Suppressor macrophage (primary cell): Measurements from ENCODE around the gene GALNT12.

Experiments
- DNase-seq, 4 experiments: peaks; one replicate each; pipeline ENCODE4 v3.0.0-alpha.2; 2020 to 2022

Gene GALNT12

DNA sequence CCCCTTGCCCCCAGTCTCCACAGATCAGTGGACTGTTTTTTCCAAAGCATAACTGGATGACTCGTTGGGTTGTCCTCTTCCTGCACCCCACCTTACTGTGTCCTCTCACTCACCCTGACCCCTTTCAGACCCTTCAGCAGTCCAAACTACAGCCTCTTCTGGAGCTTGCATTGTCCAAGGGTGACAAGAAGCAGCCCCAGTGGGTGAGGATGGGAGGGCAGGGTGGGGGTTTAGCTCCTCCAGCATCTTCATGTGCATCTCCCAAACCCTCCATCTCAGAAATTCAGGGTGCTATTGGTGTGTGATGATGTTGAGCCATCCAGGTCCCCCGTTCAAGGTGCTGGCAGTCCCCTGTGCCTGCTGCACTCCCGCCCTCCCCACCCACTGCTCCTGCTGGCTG is 73.9 kb downstream of the GALNT12 start:
- DNase-seq = no peak

DNA sequence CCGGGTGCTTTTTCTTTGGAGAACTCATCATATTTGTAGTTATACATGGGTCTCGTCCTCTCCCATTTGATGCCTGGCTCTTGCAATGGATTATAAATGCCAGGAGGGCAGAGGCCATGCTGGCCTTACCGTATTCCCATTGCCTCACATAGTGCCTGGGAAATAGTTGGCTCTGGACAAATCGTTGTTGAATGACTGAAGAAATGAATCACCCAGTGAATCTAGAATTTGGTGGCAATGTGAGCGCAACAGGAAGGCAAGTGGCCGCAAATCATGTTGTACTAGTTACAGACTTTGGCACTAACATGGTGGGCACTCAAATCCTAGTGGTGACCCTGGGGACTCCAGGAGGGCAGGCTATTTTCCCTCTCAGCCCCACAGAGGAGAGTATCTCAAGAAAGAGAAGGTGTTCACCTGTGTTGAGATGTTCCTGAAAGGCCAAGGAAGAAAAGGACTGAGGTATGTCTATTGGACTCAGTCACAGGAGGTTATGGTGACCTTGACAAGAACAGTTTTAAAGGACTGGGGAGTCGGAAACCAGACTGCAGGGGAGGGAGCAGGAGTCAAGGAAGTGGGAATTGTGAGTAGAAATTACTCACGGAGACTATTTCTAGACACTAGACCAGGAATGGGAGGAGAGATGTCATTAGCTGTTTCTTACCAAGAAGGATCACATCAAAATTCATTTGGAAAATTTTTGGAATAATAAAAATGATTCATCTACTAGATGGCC is 74.5 kb downstream of the GALNT12 start:
- no peak for DNase-seq

DNA sequence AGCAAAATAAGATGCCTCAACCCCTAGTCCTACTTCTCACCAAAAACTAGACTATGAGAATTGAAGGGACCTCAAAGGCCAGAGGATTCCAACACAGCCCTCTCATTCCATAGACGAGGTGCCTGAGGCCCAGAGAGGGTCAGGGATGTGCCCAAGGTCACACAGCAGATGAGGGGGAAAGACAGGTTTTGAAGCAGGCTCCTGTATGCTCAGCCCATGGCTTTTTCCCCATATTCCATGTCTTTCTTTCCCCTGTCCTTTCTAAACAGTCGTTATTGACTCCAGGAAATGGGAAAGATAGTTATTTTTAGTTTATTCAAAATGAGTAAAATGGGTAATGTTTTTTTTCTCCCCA is 75.1 kb downstream of the GALNT12 start:
- DNase-seq = no peak

DNA sequence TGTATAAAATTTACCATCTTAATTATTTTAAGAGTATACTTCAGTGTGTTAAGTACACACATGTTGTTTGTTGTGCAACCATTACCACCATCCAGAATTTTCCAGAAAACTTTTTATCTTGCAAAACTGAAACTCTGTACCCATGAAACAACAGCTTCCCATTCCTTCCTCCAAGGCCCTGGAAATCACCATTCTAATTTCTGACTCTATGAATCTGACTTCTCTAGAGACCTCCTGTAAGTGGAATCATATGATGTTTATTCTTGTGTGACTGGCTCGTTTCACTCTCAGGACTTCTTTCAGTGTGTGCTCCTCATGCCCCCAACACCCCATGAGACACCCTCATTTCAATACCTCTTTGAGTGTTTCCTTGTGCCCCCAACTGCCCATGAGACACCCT is 75.8 kb downstream of the GALNT12 start:
- DNase-seq = no peak

DNA sequence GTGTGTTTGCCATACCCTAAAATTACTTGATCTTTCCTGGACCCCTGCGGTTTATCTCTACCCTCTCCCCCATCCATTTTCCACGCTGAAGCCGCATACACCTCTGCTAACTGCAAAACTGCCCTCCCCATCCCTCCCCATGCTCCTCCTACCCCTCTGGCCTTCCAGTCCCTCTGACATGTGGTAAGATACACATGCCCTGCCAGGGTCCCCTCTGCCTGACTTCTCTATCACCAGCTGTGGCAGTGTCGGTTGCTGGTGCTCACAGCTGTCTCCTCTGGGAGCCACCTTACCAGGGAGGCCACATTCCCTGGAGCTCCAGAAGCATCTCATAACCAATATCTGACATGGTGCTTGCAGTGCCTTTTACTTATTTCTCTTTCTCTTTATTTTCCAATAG is 77.4 kb downstream of the GALNT12 start:
- DNase-seq = no peak

DNA sequence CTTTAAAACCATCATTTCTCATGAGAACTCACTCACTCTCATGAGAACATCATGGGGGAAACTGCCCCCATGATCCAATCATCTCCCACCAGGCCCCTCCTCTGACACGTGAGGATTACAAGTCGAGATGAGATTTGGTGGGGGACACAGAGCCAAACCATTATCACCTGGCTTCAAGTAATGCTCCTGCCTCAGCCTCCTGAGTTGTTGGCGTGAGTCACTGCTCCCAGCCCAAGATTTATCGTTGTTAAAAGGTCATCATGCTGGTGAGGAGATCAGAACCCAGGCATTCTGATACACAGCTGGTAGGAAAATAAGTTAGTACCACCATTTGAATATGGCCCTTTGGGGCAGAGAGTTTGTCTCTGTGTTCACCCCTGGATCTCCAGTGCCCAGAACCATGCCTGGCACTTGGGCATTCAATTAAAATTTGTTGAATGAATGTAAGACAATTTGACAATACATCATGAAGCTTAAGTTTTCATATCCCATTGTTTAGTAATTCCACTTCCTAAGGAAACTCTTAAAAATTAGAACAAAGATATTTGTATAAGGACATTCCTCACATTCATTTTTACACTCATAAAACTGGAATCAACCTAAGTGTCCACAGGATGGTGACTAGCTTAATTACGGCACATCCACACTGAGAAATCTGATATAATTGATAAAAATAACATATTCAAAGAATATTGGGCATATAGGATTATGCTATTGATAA is 78.3 kb downstream of the GALNT12 start:
- DNase-seq = no peak

DNA sequence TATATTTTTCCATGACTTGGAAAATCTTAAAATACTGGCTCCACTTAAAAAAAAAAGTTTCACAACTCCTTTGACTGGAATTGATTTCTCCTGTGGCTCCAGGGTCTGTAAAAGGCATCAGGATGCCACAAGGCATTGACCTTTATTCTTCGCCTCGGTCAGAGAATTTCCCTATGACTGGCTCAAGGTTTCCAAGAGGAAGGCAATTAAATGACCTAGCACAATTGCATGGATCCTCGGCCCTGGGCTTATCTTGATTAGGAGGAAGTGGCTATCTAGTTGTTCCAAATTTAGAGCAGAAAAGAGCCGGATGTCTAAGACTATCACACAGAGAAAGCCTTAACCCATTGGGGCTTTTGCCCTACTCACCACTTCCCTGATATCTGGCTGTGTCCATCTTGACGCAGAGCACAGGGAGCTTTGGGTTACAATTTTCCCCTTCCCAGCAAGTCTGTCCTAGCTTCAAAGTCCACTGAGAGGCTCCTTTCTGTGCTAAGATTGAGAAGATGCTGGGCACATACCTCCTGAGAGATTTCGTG is 79.3 kb downstream of the GALNT12 start:
- peak; percentile 41 to 61 (median 54) for DNase-seq

DNA sequence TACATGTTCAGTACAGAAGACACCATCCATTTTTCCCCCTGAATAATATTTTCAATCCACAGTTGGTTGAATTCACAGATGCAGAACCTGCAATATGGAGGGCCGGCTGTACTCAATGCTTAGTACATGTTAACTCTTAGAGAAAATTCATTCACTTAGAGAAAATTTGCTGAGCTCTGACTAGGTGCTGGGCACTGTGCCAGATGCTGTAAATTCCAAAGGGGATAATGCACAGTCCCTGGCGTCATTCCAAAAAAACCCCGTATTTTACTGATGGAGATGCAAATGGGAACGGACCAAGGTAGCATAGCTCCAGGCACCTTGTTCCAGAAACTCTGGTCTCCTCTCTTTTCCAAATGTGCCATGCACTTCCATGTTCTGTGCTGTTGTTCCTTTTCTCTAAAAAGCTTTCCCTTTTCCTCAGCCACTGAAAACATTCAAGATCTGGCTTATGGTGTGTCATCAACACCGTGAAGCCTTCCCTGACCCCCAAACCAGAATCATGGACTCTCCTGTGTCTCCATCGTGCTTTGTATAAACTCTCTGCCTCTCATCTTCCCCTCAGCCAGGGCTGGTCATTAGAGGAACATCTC is 80.5 kb downstream of the GALNT12 start:
- DNase-seq = no peak

DNA sequence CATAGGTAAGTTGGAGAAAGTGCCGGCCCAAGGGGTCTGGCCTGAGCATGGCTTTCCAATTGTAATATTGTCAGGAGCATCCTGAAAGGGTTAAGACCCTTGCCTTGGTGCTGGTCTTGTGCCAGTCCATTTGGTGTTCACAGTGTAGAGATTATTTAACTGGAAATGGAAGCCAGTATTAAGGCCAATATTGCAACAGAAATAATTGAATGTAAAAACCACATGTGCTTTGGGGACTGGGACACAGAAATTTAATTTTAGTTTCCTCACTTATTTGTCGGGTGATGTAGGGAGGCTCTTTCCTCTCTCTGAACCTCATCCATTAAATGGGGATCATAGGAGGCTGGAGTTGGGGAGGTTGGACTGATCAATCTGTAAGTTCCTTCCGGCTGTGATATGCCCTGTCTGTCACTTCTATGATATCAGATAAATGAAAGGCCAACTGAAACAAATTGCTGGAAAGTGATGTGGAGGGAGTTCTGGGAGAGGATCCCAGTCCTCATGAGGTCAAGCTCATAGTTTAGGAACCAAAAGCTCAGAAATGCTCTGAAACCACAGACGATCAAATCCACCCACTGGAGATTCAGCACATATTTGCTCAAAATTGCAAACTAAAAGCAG is 81.4 kb downstream of the GALNT12 start:
- no peak for DNase-seq

DNA sequence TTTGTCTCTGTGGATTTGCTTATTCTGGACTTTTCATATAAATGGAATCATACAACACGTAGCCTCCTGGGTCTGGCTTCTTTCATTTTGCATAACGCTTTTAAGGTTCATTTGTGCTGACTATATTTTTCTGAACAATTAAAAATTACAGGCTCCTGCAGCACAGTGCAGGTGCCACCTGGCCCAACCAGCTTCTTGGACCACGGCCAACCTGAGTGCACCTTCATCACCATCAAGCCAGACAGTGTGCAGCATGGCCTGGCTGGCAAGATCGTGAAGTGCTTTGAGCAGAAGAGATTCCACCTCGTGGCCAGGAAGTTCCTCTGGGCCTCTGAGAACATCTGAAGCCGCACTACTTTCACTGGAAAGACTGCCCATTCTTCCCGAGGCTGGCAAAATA is 82.8 kb downstream of the GALNT12 start:
- DNase-seq = no peak

DNA sequence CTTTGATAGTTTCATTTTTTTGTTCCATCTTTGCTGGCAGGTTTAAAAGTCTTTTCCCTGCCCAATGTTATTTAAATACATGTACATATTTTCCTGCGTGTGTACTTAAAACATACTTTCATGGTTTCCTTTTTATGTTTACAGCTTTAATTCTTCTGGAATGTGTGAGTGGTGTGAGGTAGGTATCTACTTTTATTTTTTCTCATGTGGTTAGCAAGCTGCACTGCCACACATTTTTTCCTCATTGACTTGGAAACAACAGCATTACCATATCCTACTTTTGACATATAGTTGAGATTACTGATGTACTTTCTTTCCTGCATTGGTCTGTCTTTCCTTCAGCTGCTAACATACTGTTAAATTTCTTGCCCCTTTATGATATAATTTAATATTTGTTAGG is 84.8 kb downstream of the GALNT12 start:
- no peak for DNase-seq

DNA sequence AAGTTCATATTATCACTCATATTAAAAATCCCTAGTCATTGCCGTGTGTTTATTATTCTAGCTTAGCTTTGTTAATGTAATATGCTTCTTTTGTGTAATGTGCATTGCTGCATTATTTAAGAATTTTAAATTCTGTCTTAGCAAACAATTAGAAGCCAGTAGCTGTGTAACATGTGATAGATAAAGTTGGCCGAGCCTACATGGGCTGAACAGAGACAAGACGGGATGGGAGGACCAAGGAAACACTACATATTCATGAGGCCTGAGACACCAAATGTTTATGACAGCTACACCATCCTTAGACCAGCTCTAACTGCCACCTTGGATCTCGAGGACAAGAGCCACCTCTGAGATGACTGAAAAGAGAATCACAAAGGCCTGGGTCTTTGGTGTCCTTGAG is 85.2 kb downstream of the GALNT12 start:
- no peak for DNase-seq

DNA sequence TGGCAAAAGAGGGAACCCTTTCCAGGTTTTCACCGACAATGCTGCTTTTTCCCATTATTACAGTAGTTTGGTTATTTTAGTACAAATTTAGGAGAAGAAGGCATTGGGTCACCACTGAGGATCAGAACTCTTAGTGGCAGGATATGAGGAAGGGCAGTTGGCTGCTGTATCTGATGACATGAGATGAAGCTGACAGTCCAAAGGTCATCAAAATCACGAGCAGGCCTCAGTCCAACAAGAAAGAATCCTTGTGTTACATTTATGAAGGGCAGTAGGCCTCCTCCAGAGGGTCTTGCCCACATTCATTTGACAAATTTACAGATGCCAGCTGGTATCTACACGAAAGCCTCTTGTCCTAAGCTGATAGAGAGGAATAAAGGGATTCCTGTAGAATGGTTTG is 86.7 kb downstream of the GALNT12 start:
- DNase-seq = peak in 1 of 4 experiments; percentile 31

DNA sequence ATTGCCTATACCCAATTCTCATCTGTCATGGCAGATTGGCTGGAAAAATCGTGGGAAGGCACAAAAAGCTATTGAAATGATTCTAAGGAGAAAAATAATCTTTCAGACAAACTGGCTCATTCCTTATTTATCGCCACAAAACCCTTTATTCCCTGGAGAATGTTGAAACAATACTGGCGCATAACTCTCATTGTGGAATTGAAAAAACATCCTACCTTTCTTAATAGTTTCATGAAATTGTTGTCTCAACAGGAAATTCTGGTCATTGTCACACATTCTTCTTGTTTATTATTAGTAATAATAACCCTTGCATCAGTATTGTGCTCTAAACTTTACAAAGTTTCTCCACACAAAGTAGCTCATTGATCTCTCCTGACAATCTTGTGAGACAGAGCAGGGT is 87.3 kb downstream of the GALNT12 start:
- no peak for DNase-seq

DNA sequence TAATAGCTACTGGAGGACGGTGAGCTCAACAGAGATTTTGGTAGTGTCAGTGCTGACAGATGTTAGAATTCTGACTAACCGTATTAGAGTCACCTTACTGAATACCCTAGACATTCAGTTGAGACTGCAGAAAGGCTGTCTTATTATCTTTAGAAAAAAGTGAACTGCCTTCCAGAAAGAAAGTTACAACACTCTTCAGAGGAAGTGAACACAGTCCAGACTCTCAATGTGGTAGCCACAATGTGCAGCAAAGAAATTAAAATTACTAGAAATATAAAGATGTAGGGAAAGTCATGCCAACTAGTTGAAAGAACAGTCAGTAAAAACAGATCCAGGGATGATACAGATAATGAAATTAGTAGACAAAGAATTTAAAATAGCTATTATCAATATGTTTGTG is 89.2 kb downstream of the GALNT12 start:
- DNase-seq = peak in 3 of 4 experiments; percentile 19 to 62 (median 47)

DNA sequence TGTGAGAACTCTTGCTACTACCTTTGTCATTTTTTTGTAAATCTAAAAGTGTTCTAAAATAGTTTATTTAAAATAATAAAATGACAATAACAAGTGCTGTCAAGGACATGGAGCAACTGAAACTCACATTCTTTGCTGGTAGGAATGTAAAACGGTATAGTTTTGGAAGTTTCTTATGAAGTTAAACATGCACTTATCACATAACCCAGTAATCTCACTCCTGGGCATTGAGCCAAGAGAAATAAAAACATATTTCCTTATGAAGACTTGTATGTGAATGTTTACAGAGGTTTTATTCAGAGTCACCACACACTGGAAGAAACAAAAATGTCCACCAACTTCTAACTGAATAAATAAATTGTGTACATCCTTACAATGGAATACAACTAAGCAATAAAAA is 90.3 kb downstream of the GALNT12 start:
- DNase-seq = no peak

DNA sequence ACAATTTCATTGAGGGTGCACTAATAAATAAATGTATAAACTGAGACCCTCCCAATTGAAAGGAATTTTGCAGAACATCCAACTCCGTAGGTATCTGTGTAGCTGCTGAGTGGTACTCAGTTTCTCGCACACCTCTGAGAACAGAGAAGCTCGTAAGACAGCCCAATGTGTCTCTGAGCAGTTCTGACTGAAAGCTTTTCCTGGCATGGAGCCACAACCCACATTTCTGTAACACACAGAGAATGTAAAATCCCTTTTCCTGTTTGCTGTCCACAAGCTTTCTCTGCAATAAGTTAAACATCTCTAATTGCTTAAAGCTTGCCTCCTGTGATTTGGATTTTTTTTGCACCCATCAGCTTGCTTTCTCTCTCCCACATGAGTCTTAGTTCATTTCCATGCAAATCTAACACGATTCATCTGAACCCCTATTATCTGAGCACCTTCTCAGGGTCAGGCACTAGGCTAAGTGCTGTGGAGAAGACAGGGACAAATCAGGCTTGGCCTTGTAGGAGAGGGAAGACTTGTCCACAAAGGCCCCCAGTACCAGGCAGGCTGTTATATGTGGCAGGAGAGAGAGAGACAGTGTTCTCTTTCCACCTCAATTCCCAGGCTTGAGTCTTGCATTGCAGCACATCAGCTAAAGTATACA is 92.1 kb downstream of the GALNT12 start:
- peak; percentile 59 to 81 (median 69) for DNase-seq
